ENCODE data around the gene RAB3GAP1. TPM values are rescaled to one million over a fixed set of nuclear protein-coding genes. Genes with fewer than 3 reads are reported as not detected.
A peak's percentile ranks its signal among the peaks of the same experiment; 100 is the strongest.
"Not testable (repeated sequence)": the region's sequence is repeated elsewhere in the genome, so short reads cannot be mapped to it uniquely, and the experiment has no call there.

Gene RAB3GAP1
- total and polyA plus RNA-seq, 7 donors = 24.5 to 52.7 (median 38.5) TPM

GRCh38 chr2:135074216-135074615 lies 22.1 kb downstream of the RAB3GAP1 start:
- WGBS, 3 donors = 80 to 96% (median 80%) methylated on average over 3 of the region's 3 CpGs
- Histone ChIP-seq H3K36me3 (ENCODE audit: insufficient read depth in 1 of 2, low read depth in 1 of 2) (peaks cover 0 to 4% of the 10 kb centered on the region in 2 donors), H3K27me3 (ENCODE audit: insufficient read depth in 3 of 3, low read length in 2 of 3) (no peaks in the 10 kb centered on the region), H3K4me3 (no peak overlapping the region), H3K4me1 (no peaks in the 10 kb centered on the region), H3K9me3 (no peaks in the 10 kb centered on the region), H3K27ac (no peak overlapping the region)
- intact Hi-C loops (cut with DNase I) = no loop called here
- no peak for DNase-seq
- peak in 1 of 4 donors; percentile 29 for ATAC-seq
- TF ChIP-seq CTCF (IDR thresholded peaks at IDR 0.05) = no peak

DNA sequence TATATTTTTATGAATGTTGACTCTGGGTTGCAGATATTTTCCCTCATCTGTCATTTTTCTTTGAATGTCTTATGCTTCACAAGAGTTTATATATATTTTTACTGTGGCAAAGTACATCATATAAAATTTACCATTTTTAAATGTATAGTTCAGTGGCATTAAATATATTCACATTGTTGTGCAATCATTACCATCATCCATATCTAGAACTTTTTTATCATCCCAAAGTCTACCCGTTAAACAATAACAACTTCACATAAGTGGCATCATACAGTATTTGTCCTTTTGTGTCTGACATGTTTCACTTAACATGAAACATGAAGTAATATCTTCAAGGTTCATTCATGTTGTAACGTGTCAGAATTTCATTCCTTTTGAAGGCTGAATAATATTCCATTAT lies 24.5 kb downstream of the RAB3GAP1 start:
- DNase-seq (no peak), ATAC-seq (no peak)
- 91 to 99% (median 96%) methylated on average over 2 of the region's 2 CpGs for WGBS, 3 donors
- Histone ChIP-seq H3K36me3 (ENCODE audit: insufficient read depth in 1 of 2, low read depth in 1 of 2) (peaks cover 0 to 4% of the 10 kb centered on the region in 2 donors), H3K4me3 (no peak overlapping the region), H3K27ac (no peak overlapping the region), H3K9me3 (no peaks in the 10 kb centered on the region), H3K27me3 (ENCODE audit: insufficient read depth in 3 of 3, low read length in 2 of 3) (no peaks in the 10 kb centered on the region), H3K4me1 (no peaks in the 10 kb centered on the region)
- no peak for TF ChIP-seq CTCF (IDR thresholded peaks at IDR 0.05)
- intact Hi-C loops (cut with DNase I) = no loop called here

- no peaks in the 10 kb centered on the region for H3K4me1 ChIP-seq
- no peak overlapping the region for H3K4me3 ChIP-seq
- no peak overlapping the region for H3K27ac ChIP-seq
- no peak for TF ChIP-seq CTCF (IDR thresholded peaks at IDR 0.05)
- no peaks in the 10 kb centered on the region for H3K9me3 ChIP-seq
- H3K36me3 ChIP-seq (ENCODE audit: insufficient read depth in 1 of 2, low read depth in 1 of 2) = peaks cover 0 to 7% of the 10 kb centered on the region in 2 donors
- ATAC-seq = no peak
- intact Hi-C loops (cut with DNase I) = no loop called here
- DNase-seq = no peak
- H3K27me3 ChIP-seq (ENCODE audit: insufficient read depth in 3 of 3, low read length in 2 of 3) = no peaks in the 10 kb centered on the region
Observed at GRCh38 chr2:135078417-135078816, 26.3 kb downstream of the RAB3GAP1 start.

GRCh38 chr2:135086222-135086621 lies 34.1 kb downstream of the RAB3GAP1 start:
- no peaks in the 10 kb centered on the region for H3K27me3 ChIP-seq (ENCODE audit: insufficient read depth in 3 of 3, low read length in 2 of 3)
- ATAC-seq = no peak
- no peak overlapping the region for H3K27ac ChIP-seq
- no peak for TF ChIP-seq CTCF (IDR thresholded peaks at IDR 0.05)
- intact Hi-C loops (cut with DNase I) = no loop called here
- no peaks in the 10 kb centered on the region for H3K9me3 ChIP-seq
- WGBS, 3 donors = 81 to 93% (median 91%) methylated on average over 2 of the region's 2 CpGs
- no peak overlapping the region for H3K4me3 ChIP-seq
- DNase-seq = no peak
- H3K36me3 ChIP-seq (ENCODE audit: insufficient read depth in 1 of 2, low read depth in 1 of 2) = peaks cover 0 to 3% of the 10 kb centered on the region in 2 donors
- no peaks in the 10 kb centered on the region for H3K4me1 ChIP-seq

DNA sequence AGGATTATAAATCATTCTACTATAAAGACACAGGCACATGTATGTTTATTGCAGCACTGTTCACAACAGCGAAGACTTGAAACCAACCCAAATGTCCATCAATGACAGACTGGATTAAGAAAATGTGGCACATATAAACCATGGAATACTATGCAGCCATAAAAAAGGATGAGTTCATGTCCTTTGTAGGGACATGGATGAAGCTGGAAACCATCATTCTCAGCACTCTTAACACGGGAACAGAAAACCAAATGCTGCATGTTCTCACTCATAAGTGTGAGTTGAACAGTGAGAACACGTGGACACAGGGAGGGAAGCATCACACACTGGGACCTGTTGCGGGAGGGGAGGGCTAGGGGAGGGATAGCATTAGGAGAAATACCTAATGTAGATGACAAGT lies 37.5 kb downstream of the RAB3GAP1 start:
- 99% methylated on average over 4 of the region's 4 CpGs for WGBS, 3 donors

More for the DNA sequence above, 37.5 kb downstream of the RAB3GAP1 start:
- intact Hi-C loops (cut with DNase I); ATAC-seq; H3K4me3 ChIP-seq; H3K27ac ChIP-seq; H3K9me3 ChIP-seq; H3K27me3 ChIP-seq (ENCODE audit: insufficient read depth in 3 of 3, low read length in 2 of 3); H3K4me1 ChIP-seq; DNase-seq: not testable (repeated sequence)
- peaks cover 0 to 30% of the 10 kb centered on the region in 2 donors for H3K36me3 ChIP-seq (ENCODE audit: insufficient read depth in 1 of 2, low read depth in 1 of 2)
